H9 (cell line): ENCODE measurements around the gene AMBRA1. TPM values are rescaled to one million over a fixed set of nuclear protein-coding genes. Genes with fewer than 3 reads are reported as not detected.

Source experiments
- DNase-seq: peaks from one replicate; pipeline ENCODE4 v3.0.0-alpha.2; 2017
- H2AFZ ChIP-seq: one replicate; pipeline ENCODE4 v1.6.1; 2013; ENCODE audit warnings: mild to moderate bottlenecking, low read length, control low read depth, moderate library complexity
- H2AK5ac ChIP-seq: 2 replicates; pipeline ENCODE4 v1.6.1; 2013; ENCODE audit warnings: low read length, control low read depth, mixed read lengths; ENCODE audit not compliant: insufficient read length
- H2BK120ac ChIP-seq: one replicate; pipeline ENCODE4 v1.6.1; 2013; ENCODE audit warnings: low read depth, mild to moderate bottlenecking, low read length, control low read depth, inconsistent platforms; ENCODE audit not compliant: poor library complexity, severe bottlenecking
- H2BK12ac ChIP-seq: 2 replicates; pipeline ENCODE4 v1.6.1; 2013; ENCODE audit warnings: low read length, control low read depth, mixed read lengths, low read depth; ENCODE audit not compliant: insufficient read length
- H2BK15ac ChIP-seq: 2 replicates; pipeline ENCODE4 v1.6.1; 2013; ENCODE audit warnings: low read depth, low read length, control low read depth
- H2BK20ac ChIP-seq: one replicate; pipeline ENCODE4 v1.6.1; 2013; ENCODE audit warnings: low read depth, mild to moderate bottlenecking, low read length, control low read depth, inconsistent platforms; ENCODE audit not compliant: poor library complexity, severe bottlenecking
- H2BK5ac ChIP-seq: 2 replicates; pipeline ENCODE4 v1.6.1; 2013; ENCODE audit warnings: low read length, control low read depth, mixed read lengths; ENCODE audit not compliant: insufficient read length
- H3K14ac ChIP-seq: 2 replicates; pipeline ENCODE4 v1.6.1; 2013; ENCODE audit warnings: low read length, control low read depth; ENCODE audit not compliant: insufficient read depth
- H3K18ac ChIP-seq: 2 replicates; pipeline ENCODE4 v1.6.1; 2013; ENCODE audit warnings: low read depth, mild to moderate bottlenecking, mixed read lengths, low read length, control low read depth; ENCODE audit not compliant: insufficient read length
- H3K23ac ChIP-seq: 2 replicates; pipeline ENCODE4 v1.6.1; 2013; ENCODE audit warnings: low read length, control low read depth, mixed read lengths, low read depth; ENCODE audit not compliant: insufficient read length
- H3K23me2 ChIP-seq: 2 replicates; pipeline ENCODE4 v1.6.1; 2013; ENCODE audit warnings: low read depth, mild to moderate bottlenecking, mixed read lengths, low read length, control low read depth; ENCODE audit not compliant: insufficient read length, poor library complexity, severe bottlenecking
- H3K27ac ChIP-seq: 2 replicates; pipeline ENCODE4 v1.5.1; 2013; ENCODE audit warnings: low read length, control low read depth, mixed read lengths, low read depth; ENCODE audit not compliant: insufficient read length
- H3K27me3 ChIP-seq: 2 replicates; pipeline ENCODE4 v1.6.1; 2013; ENCODE audit warnings: low read length, control low read depth, inconsistent platforms; ENCODE audit not compliant: insufficient read depth
- H3K4ac ChIP-seq: 2 replicates; pipeline ENCODE4 v1.6.1; 2013; ENCODE audit warnings: low read depth, mild to moderate bottlenecking, control low read depth, inconsistent platforms, low read length, moderate library complexity
- H3K4me1 ChIP-seq: 2 replicates; pipeline ENCODE4 v1.6.1; 2013; ENCODE audit warnings: low read length, control low read depth, inconsistent platforms; ENCODE audit not compliant: insufficient read depth
- H3K4me2 ChIP-seq: 2 replicates; pipeline ENCODE4 v1.6.1; 2013; ENCODE audit warnings: low read length, control low read depth, mixed read lengths; ENCODE audit not compliant: insufficient read length, insufficient read depth
- H3K56ac ChIP-seq: 2 replicates; pipeline ENCODE4 v1.6.1; 2013; ENCODE audit warnings: low read depth, mild to moderate bottlenecking, mixed read lengths, low read length, control low read depth; ENCODE audit not compliant: insufficient read length
- H3K79me1 ChIP-seq: 2 replicates; pipeline ENCODE4 v1.6.1; 2013; ENCODE audit warnings: low read depth, mild to moderate bottlenecking, moderate library complexity, low read length, control low read depth, inconsistent platforms; ENCODE audit not compliant: insufficient read depth, poor library complexity, severe bottlenecking
- H3K79me2 ChIP-seq: 2 replicates; pipeline ENCODE4 v1.6.1; 2013; ENCODE audit warnings: low read length, control low read depth, inconsistent platforms; ENCODE audit not compliant: insufficient read depth
- H3K9ac ChIP-seq: 2 replicates; pipeline ENCODE4 v1.6.1; 2013; ENCODE audit warnings: low read length, control low read depth, mixed read lengths; ENCODE audit not compliant: insufficient read length; ENCODE audit errors: extremely low read depth
- H3K9me3 ChIP-seq: one replicate; pipeline ENCODE4 v1.6.1; 2013; ENCODE audit warnings: low read depth, low read length, inconsistent platforms; ENCODE audit not compliant: control insufficient read depth
- H3T11ph ChIP-seq: one replicate; pipeline ENCODE4 v1.6.1; 2013; ENCODE audit warnings: mild to moderate bottlenecking, low read length, control low read depth, inconsistent platforms
- H4K20me1 ChIP-seq: one replicate; pipeline ENCODE4 v1.6.1; 2013; ENCODE audit not compliant: control insufficient read depth, insufficient read length, insufficient read depth
- H4K5ac ChIP-seq: 2 replicates; pipeline ENCODE4 v1.6.1; 2013; ENCODE audit warnings: low read depth, mild to moderate bottlenecking, mixed read lengths, low read length, control low read depth; ENCODE audit not compliant: insufficient read length
- H4K8ac ChIP-seq: replicated peaks from 2 replicates; pipeline ENCODE4 v1.6.1; 2013; ENCODE audit warnings: low read length, control low read depth, mixed read lengths, low read depth; ENCODE audit not compliant: insufficient read length
- H4K91ac ChIP-seq: 2 replicates; pipeline ENCODE4 v1.6.1; 2013; ENCODE audit warnings: low read depth, mild to moderate bottlenecking, moderate library complexity, mixed read lengths, low read length, control low read depth; ENCODE audit not compliant: insufficient read length
- H3K27ac Mint-ChIP-seq, 3 experiments: 2 replicates in 2 of 3; 3 replicates in 1 of 3; pipeline ENCODE4 v1.8.0; 2020 to 2021; ENCODE audit warnings: mixed read lengths in 3 of 3, mild to moderate bottlenecking in 1 of 3, moderate library complexity in 1 of 3
- H3K27me3 Mint-ChIP-seq: 2 replicates; pipeline ENCODE4 v1.8.0; 2021; ENCODE audit warnings: low read depth, mild to moderate bottlenecking, moderate library complexity, mixed read lengths
- H3K36me3 Mint-ChIP-seq, 3 experiments: 2 replicates in 2 of 3; 3 replicates in 1 of 3; pipeline ENCODE4 v1.8.0; 2020 to 2021; ENCODE audit warnings: low read depth in 3 of 3, mixed read lengths in 3 of 3; ENCODE audit not compliant: insufficient read depth in 1 of 3
- H3K4me1 Mint-ChIP-seq, 2 experiments: 2 replicates each; pipeline ENCODE4 v1.8.0; 2020; ENCODE audit warnings: mixed read lengths in 2 of 2
- H3K4me3 Mint-ChIP-seq, 2 experiments: 2 replicates in 1 of 2; 3 replicates in 1 of 2; pipeline ENCODE4 v1.8.0; 2020 to 2021; ENCODE audit warnings: mild to moderate bottlenecking in 2 of 2, mixed read lengths in 2 of 2, moderate library complexity in 1 of 2
- H3K9me3 Mint-ChIP-seq, 2 experiments: 2 replicates in 1 of 2; 3 replicates in 1 of 2; pipeline ENCODE4 v1.8.0; 2020; ENCODE audit warnings: mild to moderate bottlenecking in 2 of 2, mixed read lengths in 2 of 2, moderate library complexity in 1 of 2
- WGBS: extraction: QIAGEN DNeasy Blood & Tissue Kit; methylation state at CpG from one replicate; pipeline ENCODE4 v1.1.7; 2013; ENCODE audit warnings: missing lambda C conversion rate, low lambda C conversion rate, mixed read lengths; ENCODE audit not compliant: insufficient read length; ENCODE audit errors: extremely low coverage; 5-methylcytosine and 5-hydroxymethylcytosine counted together
- total RNA-seq: library from RNA; stranded (reverse); gene quantifications from 2 replicates; pipeline ENCODE4 v1.2.1, GENCODE V29; 2021
- TF ChIP-seq, protein P1 (sequence below): fragments of 200-600 bp; sonication (generic); conservative IDR thresholded peaks from 3 replicates; pipeline ENCODE4 v1.8.0; 2021; ENCODE audit warnings: antibody characterized with exemption, mild to moderate bottlenecking

AMBRA1 gene
- total RNA-seq, 1 experiment from 2014 or later, result 37.5 TPM

DNA sequence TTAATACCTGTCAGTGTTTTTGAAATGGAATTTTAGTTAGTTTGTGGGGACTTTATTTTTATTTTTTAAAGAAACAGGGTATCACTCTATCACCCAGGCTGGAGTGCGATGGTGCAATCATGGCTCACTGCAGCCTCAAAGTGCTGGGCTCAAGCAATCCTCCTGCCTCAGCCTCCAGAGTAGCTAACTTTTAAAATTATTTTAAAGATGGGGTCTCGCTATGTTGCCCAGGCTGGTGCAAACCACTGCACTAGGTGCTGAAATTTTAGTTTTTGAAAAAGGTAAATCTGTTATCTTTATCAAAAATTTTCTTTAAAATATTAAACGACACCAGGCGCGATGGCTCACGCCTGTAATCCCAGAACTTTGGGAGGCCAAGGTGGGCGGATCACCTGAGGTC, 42.6 kb downstream of the AMBRA1 start:
- H3K27ac ChIP-seq, result no peak overlapping the region
- Mint-ChIP-seq H3K4me3 (no peak overlapping the region), H3K36me3 (peaks cover 0 to 15% (median 10%) of the 10 kb centered on the region in 3 experiments; a peak in 6 of 7 replicates), H3K27me3 (no peaks in the 10 kb centered on the region), H3K9me3 (no peaks in the 10 kb centered on the region), H3K4me1 (peaks cover 18 to 24% of the 10 kb centered on the region in 2 experiments), H3K27ac (no peak overlapping the region)
- H3K4me2 ChIP-seq, result no peak overlapping the region
- no peak overlapping the region for H3K9ac ChIP-seq
- H2AK5ac ChIP-seq, result no peak overlapping the region
- H4K91ac ChIP-seq, result no peak overlapping the region
- no peak overlapping the region for H2BK15ac ChIP-seq
- no peak overlapping the region for H3K56ac ChIP-seq
- H3K18ac ChIP-seq, result no peak overlapping the region
- no peaks in the 10 kb centered on the region; the same call in 1 of the 2 replicates for H3K79me2 ChIP-seq
- no peak overlapping the region for H3K23ac ChIP-seq
- no peak for DNase-seq
- H3T11ph ChIP-seq, result no peak overlapping the region
- no peak overlapping the region for H3K4ac ChIP-seq
- H3K4me1 ChIP-seq, result peaks cover 3% of the 10 kb centered on the region; the same call in 1 of the 2 replicates
- no CpG with 5 or more reads among the region's 7 CpGs for WGBS
- H3K14ac ChIP-seq, result no peak overlapping the region
- no peaks in the 10 kb centered on the region for H4K20me1 ChIP-seq
- H2BK5ac ChIP-seq, result no peak overlapping the region
- TF ChIP-seq, protein P1, sequence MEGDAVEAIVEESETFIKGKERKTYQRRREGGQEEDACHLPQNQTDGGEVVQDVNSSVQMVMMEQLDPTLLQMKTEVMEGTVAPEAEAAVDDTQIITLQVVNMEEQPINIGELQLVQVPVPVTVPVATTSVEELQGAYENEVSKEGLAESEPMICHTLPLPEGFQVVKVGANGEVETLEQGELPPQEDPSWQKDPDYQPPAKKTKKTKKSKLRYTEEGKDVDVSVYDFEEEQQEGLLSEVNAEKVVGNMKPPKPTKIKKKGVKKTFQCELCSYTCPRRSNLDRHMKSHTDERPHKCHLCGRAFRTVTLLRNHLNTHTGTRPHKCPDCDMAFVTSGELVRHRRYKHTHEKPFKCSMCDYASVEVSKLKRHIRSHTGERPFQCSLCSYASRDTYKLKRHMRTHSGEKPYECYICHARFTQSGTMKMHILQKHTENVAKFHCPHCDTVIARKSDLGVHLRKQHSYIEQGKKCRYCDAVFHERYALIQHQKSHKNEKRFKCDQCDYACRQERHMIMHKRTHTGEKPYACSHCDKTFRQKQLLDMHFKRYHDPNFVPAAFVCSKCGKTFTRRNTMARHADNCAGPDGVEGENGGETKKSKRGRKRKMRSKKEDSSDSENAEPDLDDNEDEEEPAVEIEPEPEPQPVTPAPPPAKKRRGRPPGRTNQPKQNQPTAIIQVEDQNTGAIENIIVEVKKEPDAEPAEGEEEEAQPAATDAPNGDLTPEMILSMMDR, result no peak
- H2BK20ac ChIP-seq, result no peak overlapping the region
- no peaks in the 10 kb centered on the region for H3K27me3 ChIP-seq
- H2AFZ ChIP-seq, result no peak overlapping the region
- H4K8ac ChIP-seq, result no peak overlapping the region
- H2BK12ac ChIP-seq, result no peak overlapping the region
- peaks cover 3% of the 10 kb centered on the region for H3K79me1 ChIP-seq
- H3K23me2 ChIP-seq, result no peaks in the 10 kb centered on the region
- no peaks in the 10 kb centered on the region for H3K9me3 ChIP-seq
- H2BK120ac ChIP-seq, result no peak overlapping the region
- no peak overlapping the region for H4K5ac ChIP-seq
